Nephron progenitor cell (in vitro differentiated cells): ENCODE data around the gene TMEM141.

Experiments used
- DNase-seq: peaks from one replicate; pipeline ENCODE4 v3.0.0; 2021
- H3K27ac Mint-ChIP-seq: 2 replicates; pipeline ENCODE4 v1.8.0; 2021; ENCODE audit warnings: mild to moderate bottlenecking, moderate library complexity, mixed read lengths
- H3K27me3 Mint-ChIP-seq: 2 replicates; pipeline ENCODE4 v1.8.0; 2021; ENCODE audit warnings: mild to moderate bottlenecking, low read depth, mixed read lengths; ENCODE audit not compliant: poor library complexity
- H3K36me3 Mint-ChIP-seq: 2 replicates; pipeline ENCODE4 v1.8.0; 2021; ENCODE audit warnings: low read depth, mixed read lengths
- H3K4me1 Mint-ChIP-seq: 2 replicates; pipeline ENCODE4 v1.8.0; 2021; ENCODE audit warnings: mixed read lengths
- H3K4me3 Mint-ChIP-seq: 2 replicates; pipeline ENCODE4 v1.8.0; 2021; ENCODE audit warnings: mild to moderate bottlenecking, moderate library complexity, mixed read lengths
- H3K9me3 Mint-ChIP-seq: 2 replicates; pipeline ENCODE4 v1.8.0; 2021; ENCODE audit warnings: mild to moderate bottlenecking, moderate library complexity, mixed read lengths
- TF ChIP-seq, protein P1 (sequence below): fragments of 200-600 bp; sonication (generic); IDR thresholded peaks from 2 replicates; pipeline ENCODE4 v1.5.0; 2021; ENCODE audit warnings: antibody characterized with exemption

The TMEM141 gene

DNA sequence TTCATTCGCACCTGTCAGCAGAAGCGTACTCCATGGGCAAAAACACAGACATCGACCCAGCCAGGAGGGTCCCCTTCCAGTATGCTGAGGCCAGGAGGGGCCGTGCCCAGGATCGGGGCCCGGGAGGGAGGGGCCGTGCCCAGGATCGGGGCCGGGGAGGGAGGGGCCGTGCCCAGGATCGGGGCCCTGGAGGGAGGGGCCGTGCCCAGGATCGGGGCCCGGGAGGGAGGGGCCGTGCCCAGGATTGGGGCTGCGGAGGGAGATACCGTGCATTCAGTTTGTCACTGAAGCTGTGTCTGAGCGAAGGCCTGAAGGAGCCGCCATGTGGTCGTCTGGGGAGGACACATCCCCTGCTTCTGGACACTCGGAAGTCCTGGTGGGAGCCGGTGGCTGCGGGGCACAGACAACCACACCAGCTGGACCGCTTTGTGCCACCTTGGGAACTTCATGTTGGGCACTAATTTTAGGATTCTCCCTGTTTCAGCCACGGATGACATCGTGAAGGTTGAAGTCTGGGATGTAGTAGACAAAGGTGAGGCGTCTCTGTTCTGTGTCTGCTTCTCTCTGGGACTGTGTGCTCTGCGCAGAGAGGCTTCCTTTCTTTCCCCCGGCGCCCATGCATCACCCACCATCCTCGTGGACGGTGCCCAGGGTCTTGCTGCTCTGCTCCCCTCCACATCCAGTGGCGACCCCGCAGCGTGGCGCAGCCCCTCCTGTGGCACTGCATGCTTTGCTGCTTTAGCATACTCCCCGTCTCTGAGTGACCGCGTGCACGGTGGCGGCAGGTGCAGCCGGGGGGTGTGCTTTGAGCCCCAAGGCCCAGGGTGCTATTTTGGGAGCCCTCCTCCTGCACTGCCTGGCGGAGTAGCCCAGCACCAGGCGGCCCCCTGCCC lies 34.4 kb downstream of the TMEM141 start:
- H3K27ac Mint-ChIP-seq, result no peak overlapping the region
- peaks cover 6% of the 10 kb centered on the region for H3K27me3 Mint-ChIP-seq
- no peak overlapping the region for H3K4me3 Mint-ChIP-seq
- TF ChIP-seq, protein P1, sequence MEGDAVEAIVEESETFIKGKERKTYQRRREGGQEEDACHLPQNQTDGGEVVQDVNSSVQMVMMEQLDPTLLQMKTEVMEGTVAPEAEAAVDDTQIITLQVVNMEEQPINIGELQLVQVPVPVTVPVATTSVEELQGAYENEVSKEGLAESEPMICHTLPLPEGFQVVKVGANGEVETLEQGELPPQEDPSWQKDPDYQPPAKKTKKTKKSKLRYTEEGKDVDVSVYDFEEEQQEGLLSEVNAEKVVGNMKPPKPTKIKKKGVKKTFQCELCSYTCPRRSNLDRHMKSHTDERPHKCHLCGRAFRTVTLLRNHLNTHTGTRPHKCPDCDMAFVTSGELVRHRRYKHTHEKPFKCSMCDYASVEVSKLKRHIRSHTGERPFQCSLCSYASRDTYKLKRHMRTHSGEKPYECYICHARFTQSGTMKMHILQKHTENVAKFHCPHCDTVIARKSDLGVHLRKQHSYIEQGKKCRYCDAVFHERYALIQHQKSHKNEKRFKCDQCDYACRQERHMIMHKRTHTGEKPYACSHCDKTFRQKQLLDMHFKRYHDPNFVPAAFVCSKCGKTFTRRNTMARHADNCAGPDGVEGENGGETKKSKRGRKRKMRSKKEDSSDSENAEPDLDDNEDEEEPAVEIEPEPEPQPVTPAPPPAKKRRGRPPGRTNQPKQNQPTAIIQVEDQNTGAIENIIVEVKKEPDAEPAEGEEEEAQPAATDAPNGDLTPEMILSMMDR, result no peak
- no peak for DNase-seq
- no peaks in the 10 kb centered on the region for H3K9me3 Mint-ChIP-seq
- peaks cover 16% of the 10 kb centered on the region for H3K36me3 Mint-ChIP-seq
- H3K4me1 Mint-ChIP-seq, result peaks cover 21% of the 10 kb centered on the region

DNA sequence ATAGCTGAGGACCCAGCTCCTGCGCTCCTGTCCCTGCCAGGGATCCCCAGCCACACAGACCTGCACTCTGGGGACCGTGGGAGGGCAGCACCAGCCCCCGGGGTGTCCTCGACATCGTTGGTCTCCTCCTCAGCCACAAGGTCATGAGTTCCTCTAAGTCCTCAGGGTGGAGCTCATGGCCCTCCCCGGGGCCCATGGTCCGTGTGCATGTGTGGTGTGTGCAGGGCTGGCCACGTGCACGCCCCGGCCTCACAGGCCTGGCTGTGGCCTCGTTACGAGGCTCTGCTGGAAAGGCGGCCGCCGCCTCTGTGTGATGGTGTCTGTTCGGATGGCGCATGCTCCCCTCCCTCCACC lies 35.0 kb downstream of the TMEM141 start:
- H3K9me3 Mint-ChIP-seq, result no peaks in the 10 kb centered on the region

DNA sequence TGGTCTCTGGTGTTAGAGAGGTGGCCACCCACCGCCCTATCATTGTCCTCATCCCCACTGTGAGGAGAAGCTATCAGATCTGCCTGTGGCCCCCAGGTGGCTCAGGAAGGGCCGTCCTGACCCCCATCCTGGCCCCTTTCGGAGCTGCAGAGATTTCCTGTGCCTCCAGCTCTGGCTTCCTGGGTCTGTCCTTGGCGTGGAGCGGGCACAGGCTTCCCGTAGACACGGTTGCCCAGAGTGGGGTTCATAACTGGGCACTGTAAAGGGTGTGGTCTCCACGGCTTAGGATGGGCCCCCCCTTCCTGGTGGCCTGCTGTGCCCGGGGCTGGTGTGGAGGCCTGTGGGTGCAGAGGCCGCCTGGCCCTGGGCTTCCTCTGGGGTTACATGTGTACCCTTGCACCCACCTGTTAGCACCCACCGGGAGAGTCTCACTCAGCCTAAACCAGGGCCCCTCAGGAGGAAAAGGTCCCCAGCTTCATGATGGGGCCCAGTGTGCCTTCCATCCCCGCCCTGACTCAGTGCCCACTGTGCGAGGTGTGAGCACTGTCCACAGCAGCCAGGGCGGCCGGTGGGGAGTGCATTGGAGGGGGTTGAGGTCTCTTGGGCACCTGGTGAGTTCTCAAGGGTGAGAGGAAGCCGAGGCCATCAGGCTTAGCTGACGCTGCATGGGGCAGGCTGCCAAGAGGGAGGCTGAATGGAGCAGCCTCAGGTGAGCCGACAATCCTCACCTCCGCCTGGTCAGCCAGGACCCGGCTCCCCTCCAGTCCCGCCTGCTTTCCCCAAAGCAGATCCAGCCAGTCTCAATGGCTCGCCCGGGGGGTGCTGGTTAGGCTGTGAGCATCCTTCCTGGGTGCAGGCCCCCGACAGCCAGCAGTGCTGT lies 35.8 kb downstream of the TMEM141 start:
- H3K4me1 Mint-ChIP-seq, result peaks cover 11% of the 10 kb centered on the region
- no peak overlapping the region for H3K27ac Mint-ChIP-seq
- H3K9me3 Mint-ChIP-seq, result no peaks in the 10 kb centered on the region
- H3K4me3 Mint-ChIP-seq, result no peak overlapping the region
- TF ChIP-seq, protein P1, result no peak
- peaks cover 10% of the 10 kb centered on the region for H3K36me3 Mint-ChIP-seq
- DNase-seq, result no peak
- no peaks in the 10 kb centered on the region for H3K27me3 Mint-ChIP-seq

More for the DNA sequence above, 35.0 kb downstream of the TMEM141 start:
- no peak for DNase-seq
- Mint-ChIP-seq H3K4me3 (no peak overlapping the region), H3K27ac (no peak overlapping the region), H3K27me3 (peaks cover under 1% of the 10 kb centered on the region), H3K4me1 (peaks cover 15% of the 10 kb centered on the region), H3K36me3 (peaks cover 10% of the 10 kb centered on the region)
- TF ChIP-seq, protein P1, result no peak

DNA sequence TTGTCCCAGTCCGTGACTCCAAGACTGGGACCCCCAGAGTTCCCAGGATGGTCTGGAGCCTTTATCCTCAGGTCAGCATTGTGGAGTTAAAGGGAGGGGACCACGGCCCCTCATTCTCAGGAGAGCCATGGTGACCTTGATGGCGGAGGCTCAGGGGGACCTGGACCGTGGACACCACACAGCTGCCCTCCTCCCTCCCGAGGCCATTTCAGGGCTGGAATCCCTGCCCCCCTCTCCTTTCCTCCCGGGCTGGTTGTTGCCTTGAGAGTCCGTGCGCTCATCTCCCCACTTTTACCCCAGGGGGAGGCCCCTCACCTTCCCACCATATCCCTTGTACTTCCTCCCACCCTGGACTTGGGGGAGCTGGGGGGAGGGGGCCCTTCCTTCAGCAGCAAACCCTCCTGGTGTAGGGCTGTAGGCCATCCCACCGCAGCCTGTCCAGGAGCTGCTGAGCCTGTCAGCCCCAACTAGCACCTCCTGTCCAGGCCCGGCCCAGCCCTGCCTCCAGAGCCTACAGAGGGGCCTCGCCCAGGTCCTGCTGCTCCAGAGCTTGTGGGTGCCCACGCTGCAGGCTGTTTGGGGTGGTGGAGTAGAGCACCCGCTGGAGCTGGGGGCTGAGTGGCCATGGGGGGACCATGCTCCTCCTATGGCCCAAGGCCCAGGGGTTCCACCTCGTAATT lies 36.8 kb downstream of the TMEM141 start:
- Mint-ChIP-seq H3K4me3 (no peak overlapping the region), H3K36me3 (peaks cover 16% of the 10 kb centered on the region), H3K9me3 (no peaks in the 10 kb centered on the region), H3K4me1 (peaks cover 10% of the 10 kb centered on the region), H3K27ac (no peak overlapping the region), H3K27me3 (no peaks in the 10 kb centered on the region)
- TF ChIP-seq, protein P1, result no peak
- DNase-seq, result no peak

DNA sequence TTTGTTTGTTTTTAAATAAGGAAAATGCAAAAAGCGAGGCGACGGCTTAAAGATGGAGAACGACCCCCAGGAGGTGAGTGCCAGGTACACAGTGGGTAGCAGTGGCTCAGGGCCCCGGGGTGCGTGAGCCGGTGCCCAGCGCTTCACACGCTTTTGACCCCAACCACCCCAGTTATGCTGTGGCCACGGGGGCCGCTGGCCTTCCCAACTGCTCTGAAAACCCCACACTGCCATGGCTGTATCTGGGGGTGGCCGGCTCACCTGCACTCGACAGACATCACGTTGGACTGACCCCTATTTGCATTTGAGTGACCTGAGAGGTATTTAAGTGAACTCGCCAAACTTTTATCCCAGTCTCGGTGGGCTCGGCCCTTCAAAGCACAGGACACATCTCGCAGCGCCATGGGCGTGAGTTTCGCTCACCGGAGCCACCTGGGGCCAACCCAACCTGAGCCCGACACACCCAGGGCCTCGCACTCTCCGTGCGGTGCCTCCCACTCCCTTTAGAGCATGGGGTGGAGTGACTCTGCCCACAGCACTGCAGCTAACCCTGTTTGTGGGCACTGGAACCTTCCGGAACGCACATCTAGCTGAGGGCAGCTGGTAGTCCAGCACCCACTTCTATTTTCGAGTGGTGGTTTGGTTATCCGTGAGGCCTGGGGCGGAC lies 37.5 kb downstream of the TMEM141 start:
- no peak overlapping the region for H3K4me3 Mint-ChIP-seq
- H3K36me3 Mint-ChIP-seq, result peaks cover 10% of the 10 kb centered on the region
- TF ChIP-seq, protein P1, result no peak
- no peaks in the 10 kb centered on the region for H3K27me3 Mint-ChIP-seq
- no peak overlapping the region for H3K27ac Mint-ChIP-seq
- DNase-seq, result no peak
- H3K4me1 Mint-ChIP-seq, result peaks cover 4% of the 10 kb centered on the region
- H3K9me3 Mint-ChIP-seq, result no peaks in the 10 kb centered on the region
